Fibroblast of skin of right biceps (primary cell): ENCODE data around the gene COX5A.
"Not testable (repeated sequence)": the region's sequence is repeated elsewhere in the genome, so short reads cannot be mapped to it uniquely, and the experiment has no call there.

Experiments
- DNase-seq: peaks from one replicate; pipeline ENCODE4 v3.0.0-alpha.2; 2013

Gene COX5A

GRCh38 chr15:74896316-74896715, 41.6 kb downstream of the COX5A start:
- no peak for DNase-seq

- no peak for DNase-seq
Measured at GRCh38 chr15:74895830-74896229, 42.0 kb downstream of the COX5A start.

- not testable (repeated sequence) for DNase-seq
Measured at GRCh38 chr15:74894383-74894782, 43.5 kb downstream of the COX5A start.

DNA sequence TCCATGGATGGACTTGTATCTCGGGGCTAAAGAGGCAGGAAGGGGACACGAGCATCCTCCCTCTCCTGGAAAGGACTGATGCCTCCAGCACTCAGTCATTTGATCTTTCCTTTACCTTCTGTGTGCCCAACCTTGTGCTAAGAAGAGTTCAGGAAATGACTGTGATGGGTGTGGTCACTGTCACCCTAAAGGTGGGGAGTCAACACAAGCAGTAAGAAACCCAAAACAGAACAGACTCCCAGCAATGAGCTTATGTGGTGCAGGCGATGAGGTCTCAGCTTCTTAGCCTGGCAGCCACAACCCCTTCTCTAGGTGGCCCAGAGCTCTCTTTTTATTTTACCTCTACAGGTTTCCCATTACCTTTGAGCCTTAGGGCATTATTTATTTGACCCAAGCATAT, 44.2 kb downstream of the COX5A start:
- DNase-seq = no peak

DNA sequence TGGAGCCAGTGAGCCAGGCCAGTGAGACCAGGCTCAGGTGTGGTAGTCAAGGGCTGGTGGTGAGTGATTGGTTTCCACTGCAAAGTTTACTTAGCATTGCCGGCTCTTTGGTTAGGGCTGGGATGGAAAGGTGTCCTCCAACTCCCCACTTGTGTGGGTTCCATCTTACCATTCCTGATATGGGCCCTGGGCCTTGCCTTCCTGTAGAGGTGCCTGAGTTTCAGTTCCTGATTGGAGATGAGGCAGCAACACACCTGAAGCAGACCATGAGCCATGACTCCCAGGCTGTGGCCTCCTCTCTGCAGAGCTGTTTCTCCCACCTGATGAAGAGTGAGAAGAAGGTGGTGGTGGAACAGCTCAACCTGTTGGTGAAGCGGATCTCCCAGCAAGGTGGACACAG, 44.9 kb downstream of the COX5A start:
- no peak for DNase-seq

DNA sequence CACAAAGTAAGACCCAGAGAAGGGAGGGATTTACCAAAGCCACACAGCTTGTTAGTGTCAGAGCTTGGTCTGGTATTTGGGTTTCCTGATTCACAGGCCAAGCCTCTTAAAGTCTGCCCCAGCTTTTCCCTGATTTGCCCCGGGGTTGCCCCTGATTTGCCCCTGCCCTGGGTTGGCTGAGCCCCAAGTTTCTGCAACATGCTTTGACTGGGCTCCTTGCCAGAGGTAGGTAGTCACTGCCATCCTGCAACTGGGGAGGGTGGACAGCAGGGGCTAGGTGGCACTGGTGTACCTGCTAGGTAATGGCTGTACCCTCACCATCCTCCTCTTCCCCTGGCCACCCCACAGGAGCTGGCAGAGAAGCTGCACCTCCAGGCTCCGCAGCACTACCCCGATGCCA, 45.6 kb downstream of the COX5A start:
- no peak for DNase-seq

DNA sequence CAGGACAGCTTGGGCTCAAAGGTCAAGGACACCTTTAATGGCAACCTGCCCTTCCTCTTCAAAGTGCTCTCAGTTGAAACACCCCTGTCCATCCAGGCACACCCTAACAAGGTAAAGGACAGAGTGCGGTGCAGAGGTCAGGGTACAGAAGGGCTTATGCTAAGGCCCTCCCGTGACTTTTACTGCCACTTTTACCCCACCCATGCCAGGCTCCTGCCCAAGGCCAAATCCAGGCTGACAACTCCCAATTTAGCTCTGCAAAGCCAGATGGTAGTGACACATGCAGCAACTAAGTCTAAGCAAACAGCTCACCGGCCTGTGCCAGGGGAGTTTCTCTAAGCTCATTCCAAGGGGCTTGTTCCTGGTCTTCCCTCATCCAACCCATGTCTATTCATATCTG, 46.4 kb downstream of the COX5A start:
- DNase-seq = no peak

GRCh38 chr15:74890665-74890960, 47.3 kb downstream of the COX5A start:
- DNase-seq = no peak

DNA sequence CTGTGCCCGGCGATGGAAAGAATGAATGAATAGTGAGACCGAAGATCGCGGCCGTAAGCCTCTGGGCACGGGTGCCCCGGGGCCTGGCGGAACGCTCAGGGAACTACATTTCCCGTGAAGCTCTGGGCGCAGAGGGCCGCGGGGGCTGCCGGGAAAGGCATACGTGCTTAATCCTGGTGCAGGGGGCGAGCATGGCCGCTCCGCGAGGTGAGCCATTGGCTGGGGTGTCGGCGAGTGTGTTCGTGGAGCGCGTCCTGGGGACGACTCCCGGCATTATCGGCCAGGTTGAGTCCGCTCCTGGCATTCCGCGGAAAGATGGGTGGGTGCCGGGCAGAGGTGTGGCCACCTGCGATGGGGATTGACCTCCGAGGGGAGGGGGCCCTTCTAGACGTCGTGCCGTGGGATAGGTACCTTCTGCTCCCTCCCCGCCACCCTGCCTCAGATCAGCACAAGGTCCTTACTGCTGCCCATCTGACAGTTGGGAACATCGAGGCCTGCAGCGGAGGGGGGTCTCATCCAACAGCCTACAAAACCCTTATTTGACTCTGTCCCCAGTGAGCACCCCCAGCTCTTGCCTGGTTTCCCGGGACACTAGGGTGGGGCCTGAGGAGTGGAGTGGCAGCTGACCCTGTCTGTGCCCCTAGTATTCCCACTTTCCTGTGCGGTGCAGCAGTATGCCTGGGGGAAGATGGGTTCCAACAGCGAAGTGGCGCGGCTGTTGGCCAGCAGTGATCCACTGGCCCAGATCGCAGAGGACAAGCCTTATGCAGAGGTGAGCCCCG, 47.8 kb downstream of the COX5A start, which contains the start of gene MPI:
MPI (plus strand) TSS at position 160 of the 782 bp plus-strand sequence; CDS start at position 192, 32 bp downstream.
- DNase-seq = peak; percentile 80

DNA sequence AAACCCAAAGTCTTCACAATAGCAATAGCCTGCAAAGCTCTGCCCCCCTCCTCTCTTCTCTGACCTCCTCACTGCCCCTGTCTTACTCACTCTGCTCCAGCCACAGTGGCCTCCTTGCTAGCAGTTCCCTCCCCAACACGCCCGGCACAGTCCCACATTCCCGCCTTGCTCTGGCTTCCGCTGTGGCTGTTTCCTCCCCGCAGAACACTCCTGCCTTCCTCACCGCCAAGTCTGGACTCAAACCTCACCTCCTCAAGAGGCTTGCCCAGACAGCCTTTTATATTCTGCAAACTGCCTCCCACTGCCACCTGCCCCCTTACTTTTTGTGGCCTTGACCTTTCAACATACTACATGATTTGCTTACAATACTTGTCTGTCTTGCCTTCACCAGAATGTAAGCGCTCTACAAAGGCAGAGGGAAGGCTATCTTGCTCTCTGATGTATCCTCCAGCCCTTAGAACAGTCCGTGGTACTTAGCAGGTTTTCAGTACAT, 48.4 kb downstream of the COX5A start:
- peak; percentile 55 for DNase-seq

- DNase-seq = no peak
Measured at GRCh38 chr15:74888716-74889115, 49.2 kb downstream of the COX5A start.

DNA sequence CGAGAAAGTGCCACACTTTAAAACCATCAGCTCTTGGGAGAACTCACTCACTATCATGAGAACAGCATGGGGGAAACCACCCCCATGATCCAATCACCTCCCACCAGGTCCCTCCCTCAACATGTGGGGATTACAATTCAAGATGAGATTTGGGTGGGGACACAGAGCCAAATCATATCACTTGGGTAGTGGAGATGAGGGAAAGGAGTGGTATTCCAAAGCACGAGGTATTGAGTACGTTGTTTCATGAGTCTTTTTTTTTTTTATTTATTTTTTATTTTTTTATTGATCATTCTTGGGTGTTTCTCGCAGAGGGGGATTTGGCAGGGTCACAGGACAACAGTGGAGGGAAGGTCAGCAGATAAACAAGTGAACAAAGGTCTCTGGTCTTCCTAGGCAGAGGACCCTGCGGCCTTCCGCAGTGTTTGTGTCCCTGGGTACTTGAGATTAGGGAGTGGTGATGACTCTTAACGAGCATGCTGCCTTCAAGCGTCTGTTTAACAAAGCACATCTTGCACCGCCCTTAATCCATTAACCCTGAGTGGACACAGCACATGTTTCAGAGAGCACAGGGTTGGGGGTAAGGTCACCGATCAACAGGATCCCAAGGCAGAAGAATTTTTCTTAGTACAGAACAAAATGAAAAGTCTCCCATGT, 50.2 kb downstream of the COX5A start:
- DNase-seq = not testable (repeated sequence)

- DNase-seq = no peak
Measured at GRCh38 chr15:74885461-74885860, 52.4 kb downstream of the COX5A start.

DNA sequence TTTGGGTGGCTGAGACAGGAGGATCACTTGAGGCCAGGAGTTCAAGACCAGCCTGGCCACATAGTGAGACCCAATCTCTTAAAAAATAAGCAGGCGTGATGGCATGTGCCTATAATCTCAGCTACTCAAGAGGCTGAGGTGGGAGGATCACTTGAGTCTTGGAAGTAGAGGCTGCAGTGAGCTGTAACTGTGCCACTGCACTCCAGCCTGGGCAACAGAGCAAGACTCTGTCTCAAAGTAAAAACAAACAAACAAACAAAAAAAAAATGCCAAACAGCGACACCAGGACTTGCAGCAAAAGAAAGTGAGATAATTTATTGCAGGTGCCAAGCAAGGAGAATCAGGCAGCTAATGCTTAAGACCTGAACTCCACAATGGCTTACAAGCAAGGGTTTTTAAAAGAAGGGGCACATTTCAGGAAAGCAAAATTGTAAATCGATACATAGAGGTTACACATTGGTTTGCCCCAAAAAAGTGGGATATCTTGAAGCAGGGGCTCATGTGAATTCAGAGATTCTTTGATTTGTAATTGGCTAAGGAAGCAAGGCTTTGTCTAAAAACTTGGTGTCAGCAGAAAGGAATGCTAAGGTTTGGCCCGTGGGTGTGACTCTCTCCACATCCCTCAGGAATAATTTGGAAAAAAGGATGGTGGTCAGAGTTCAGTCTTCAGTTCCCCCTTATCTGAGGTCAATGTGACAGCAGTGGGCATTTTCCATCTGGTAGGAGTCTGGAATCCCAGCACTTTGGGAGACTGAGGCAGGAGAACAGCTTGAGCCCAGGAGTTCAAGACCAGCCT, 53.2 kb downstream of the COX5A start:
- DNase-seq = peak; percentile 34

GRCh38 chr15:74882528-74882927, 55.3 kb downstream of the COX5A start:
- no peak for DNase-seq

DNA sequence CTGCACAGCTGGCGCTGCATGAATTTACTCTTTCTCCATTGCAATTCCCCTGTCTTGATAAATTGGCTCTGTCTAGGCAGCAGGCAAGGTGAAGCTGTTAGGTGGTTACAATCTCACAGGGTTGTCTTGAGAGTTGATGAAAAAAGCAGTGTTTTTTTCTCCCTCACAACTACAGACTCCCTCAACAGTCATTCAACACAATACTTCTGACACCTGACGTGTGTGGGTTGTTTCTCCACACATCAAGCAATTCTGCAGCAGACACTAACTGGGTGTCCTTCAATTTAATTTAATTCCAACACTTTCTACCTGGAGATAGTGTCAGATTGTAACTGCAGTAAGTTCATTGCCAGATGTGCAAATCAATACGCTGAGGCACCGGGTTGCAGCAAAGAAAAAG, 59.6 kb downstream of the COX5A start:
- no peak for DNase-seq

- DNase-seq = peak; percentile 60
Measured at GRCh38 chr15:74873756-74874424, 64.0 kb downstream of the COX5A start.

- peak; percentile 95 for DNase-seq
Measured at GRCh38 chr15:74873036-74873755, 64.7 kb downstream of the COX5A start, which contains the start of gene SCAMP2. SCAMP2 (minus strand) TSS chr15:74873365; CDS start chr15:74873255, 110 bp downstream.

- DNase-seq = no peak
Measured at GRCh38 chr15:74872702-74873035, 65.2 kb downstream of the COX5A start.

DNA sequence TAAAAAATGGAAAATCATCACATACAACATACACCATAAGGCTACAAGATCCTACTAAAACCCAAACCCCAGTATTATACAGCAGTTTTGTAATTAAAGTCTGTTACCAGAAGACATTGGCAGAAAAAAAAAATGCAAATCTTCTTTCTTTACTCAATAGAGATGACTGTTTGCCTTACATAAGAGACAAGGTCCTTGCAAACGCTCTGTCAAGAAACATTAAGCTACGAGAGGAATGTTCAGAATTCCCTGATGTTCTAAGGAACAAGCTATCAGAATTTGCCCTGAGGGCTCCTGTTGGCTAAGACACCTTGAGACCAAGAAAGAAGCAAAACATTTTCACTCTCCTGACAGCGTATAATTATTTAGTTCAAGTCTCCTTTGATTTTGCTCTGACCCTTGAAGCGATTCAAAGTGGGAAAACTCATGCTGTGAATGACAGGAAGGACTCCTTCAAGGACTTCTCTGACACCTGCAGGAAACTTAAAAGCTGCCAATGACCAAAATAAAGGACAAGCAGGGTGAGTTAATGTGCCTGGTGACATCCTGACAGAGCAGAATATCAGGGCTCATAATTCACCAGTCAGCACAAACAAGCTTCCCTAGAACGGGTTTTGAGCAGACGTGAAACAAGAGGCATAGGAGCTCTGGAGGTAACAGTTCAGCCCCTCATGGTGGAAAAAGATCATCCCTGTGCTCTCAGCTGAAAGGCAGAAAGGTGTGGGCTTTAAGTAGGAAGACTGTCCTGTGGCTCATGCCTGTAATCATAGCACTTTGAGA, 67.2 kb downstream of the COX5A start:
- DNase-seq = no peak
